K562 (cell line): ENCODE data around the gene LRRC8C. TPM values are rescaled to one million over a fixed set of nuclear protein-coding genes. Genes with fewer than 3 reads are reported as not detected.
A peak's percentile ranks its signal among the peaks of the same experiment; 100 is the strongest.

ENCODE experiments used
- ATAC-seq: fragments of 200-7000 bp; cut with Tn5 transposase; 3 replicates; pipeline ENCODE4 v1.9.1; 2020; ENCODE audit warnings: moderate library complexity
- BruUV-seq: library from RNA; stranded (reverse); fragments of 400-500 nt; replicated peaks from 2 replicates; lab custom pipeline; 2021; lab: Mats Ljungman, UMichigan
- CTCF ChIA-PET: fragments of 300-600 bp; formaldehyde crosslinking; extraction: SDS; loops from one replicate; lab custom pipeline; 2021; ENCODE audit warnings: low intra/inter-chr PET ratio; lab: Yijun Ruan, JAX
- POLR2A ChIA-PET: fragments of 300-600, 350-650 bp; sonication (Branson Sonifier 250); formaldehyde crosslinking; extraction: SDS; loops from one replicate; lab custom pipeline; 2021; ENCODE audit warnings: antibody characterized with exemption, inconsistent platforms; lab: Yijun Ruan, JAX
- DNase-seq, 4 experiments: peaks; one replicate each; pipeline versions ENCODE4 v3.0.0 to v3.0.0-alpha.2; 2011 to 2018; ENCODE audit warnings: low spot score in 3 of 4, mixed read lengths in 3 of 4; ENCODE audit errors: extremely low read depth in 1 of 4
- FAIRE-seq: peaks from 2 replicates; lab custom pipeline; 2011; peaks lifted over from hg19 to GRCh38; lab: Jason Lieb, UNC
- H2AFZ ChIP-seq: 2 replicates; pipeline ENCODE4 v1.6.0; 2011; ENCODE audit warnings: low read depth, low read length, control low read depth, inconsistent platforms
- H3K27ac ChIP-seq: fragments of 200-600 bp; 3 replicates; pipeline ENCODE4 v1.8.0; 2011; ENCODE audit warnings: low read depth, mild to moderate bottlenecking, control low read depth, inconsistent platforms, low read length, moderate library complexity, mixed read lengths; ENCODE audit errors: extremely low read depth
- H3K27me3 ChIP-seq, 2 experiments: fragments of 300-600 bp in 1 of 2; 2 replicates in 1 of 2; 3 replicates in 1 of 2; pipeline versions ENCODE4 v1.6.0 to v1.8.0; 2011; ENCODE audit warnings: inconsistent platforms in 2 of 2, low read length in 2 of 2, mild to moderate bottlenecking in 1 of 2, mixed read lengths in 1 of 2, moderate library complexity in 1 of 2; ENCODE audit not compliant: control insufficient read depth in 2 of 2, insufficient read depth in 2 of 2
- H3K36me3 ChIP-seq: fragments of 300-600 bp; 3 replicates; pipeline ENCODE4 v1.8.0; 2011; ENCODE audit warnings: mild to moderate bottlenecking, low read length, inconsistent platforms; ENCODE audit not compliant: control insufficient read depth, insufficient read depth
- H3K4me1 ChIP-seq, 2 experiments: fragments of 200-600 bp in 1 of 2; replicated peaks in 1 of 2; 2 replicates in 1 of 2; 3 replicates in 1 of 2; pipeline versions ENCODE4 v1.5.1 to v1.8.0; 2011; ENCODE audit warnings: inconsistent platforms in 2 of 2, low read length in 2 of 2, mild to moderate bottlenecking in 1 of 2, mixed read lengths in 1 of 2, moderate library complexity in 1 of 2; ENCODE audit not compliant: control insufficient read depth in 2 of 2, insufficient read depth in 2 of 2
- H3K4me2 ChIP-seq: 2 replicates; pipeline ENCODE4 v1.6.1; 2011; ENCODE audit warnings: low read length, control low read depth, inconsistent platforms, mixed read lengths; ENCODE audit not compliant: insufficient read depth
- H3K4me3 ChIP-seq: fragments of 200-600 bp; sonication (generic), shearing (Covaris generic); 2 replicates; pipeline ENCODE4 v1.5.1; 2016; ENCODE audit warnings: control low read depth, inconsistent platforms
- H3K79me2 ChIP-seq: fragments of 200-600 bp; 3 replicates; pipeline ENCODE4 v1.8.0; 2011; ENCODE audit warnings: low read length, inconsistent platforms; ENCODE audit not compliant: control insufficient read depth, insufficient read depth
- H3K9ac ChIP-seq, 2 experiments: 2 replicates each; pipeline versions ENCODE4 v1.6.0 to v1.6.1; 2011; ENCODE audit warnings: low read depth in 2 of 2, low read length in 2 of 2, control low read depth in 1 of 2, inconsistent platforms in 1 of 2, mild to moderate bottlenecking in 1 of 2, mixed read lengths in 1 of 2; ENCODE audit not compliant: insufficient read depth in 1 of 2
- H3K9me1 ChIP-seq: one replicate; pipeline ENCODE4 v1.6.0; 2011; ENCODE audit warnings: inconsistent platforms, mild to moderate bottlenecking, low read length, moderate library complexity; ENCODE audit not compliant: control insufficient read depth, insufficient read depth
- H3K9me3 ChIP-seq: replicated peaks from 2 replicates; pipeline ENCODE4 v1.5.1; 2011; ENCODE audit warnings: low read depth, low read length, inconsistent platforms; ENCODE audit not compliant: control insufficient read depth, insufficient read depth
- H4K20me1 ChIP-seq: replicated peaks from 2 replicates; pipeline ENCODE4 v1.6.1; 2011; ENCODE audit warnings: low read length, inconsistent platforms, mixed read lengths; ENCODE audit not compliant: control insufficient read depth, insufficient read depth
- CHCHD3 ChIP-seq: fragments of 250-450 bp; sonication (Bioruptor Pico); IDR thresholded peaks from 2 replicates; pipeline ENCODE4 v2.1.2; 2022; ENCODE audit warnings: mild to moderate bottlenecking
- DEAF1 ChIP-seq: fragments of 450-650 bp; formaldehyde crosslinking; IDR thresholded peaks from 2 replicates; pipeline ENCODE4 v1.4.0; 2020; ENCODE audit warnings: mild to moderate bottlenecking, moderate library complexity
- DLX4 ChIP-seq: fragments of 250-450 bp; sonication (Bioruptor Pico); IDR thresholded peaks from 2 replicates; pipeline ENCODE4 v1.6.1; 2021; ENCODE audit warnings: mild to moderate bottlenecking
- HCFC1 ChIP-seq: IDR thresholded peaks from 2 replicates; pipeline ENCODE4 v1.6.1; 2012; ENCODE audit warnings: low read depth, low read length, improper control_type of control experiment
- HIVEP1 ChIP-seq: fragments of 250-450 bp; sonication (Bioruptor Pico); IDR thresholded peaks from 2 replicates; pipeline ENCODE4 v1.4.0; 2020; ENCODE audit warnings: mild to moderate bottlenecking
- KAT7 ChIP-seq: sonication (generic); formaldehyde crosslinking; IDR thresholded peaks from 2 replicates; pipeline ENCODE4 v1.8.0; 2022; ENCODE audit warnings: missing genetic modification reagents, mild to moderate bottlenecking, borderline replicate concordance
- KDM5B ChIP-seq: fragments of 200-600 bp; sonication (generic); IDR thresholded peaks from 2 replicates; pipeline ENCODE4 v1.6.1; 2012; ENCODE audit warnings: low read depth, mild to moderate bottlenecking, moderate library complexity, low read length, control low read depth, inconsistent platforms; ENCODE audit not compliant: insufficient replicate concordance
- POLR2B ChIP-seq: fragments of 450-650 bp; IDR thresholded peaks from 2 replicates; pipeline ENCODE4 v1.6.1; 2018; ENCODE audit warnings: low read depth; ENCODE audit not compliant: partially characterized antibody
- POLR3A ChIP-seq: IDR thresholded peaks from 2 replicates; pipeline ENCODE4 v1.6.1; 2011; ENCODE audit warnings: borderline replicate concordance, mild to moderate bottlenecking, moderate library complexity; ENCODE audit not compliant: insufficient read length, insufficient read depth; ENCODE audit errors: extremely low read depth
- RAD21 ChIP-seq, 2 experiments: fragments of 250-450 bp in 1 of 2; fragments of 450-650 bp in 1 of 2; sonication (Bioruptor Pico) in 1 of 2; formaldehyde crosslinking in 1 of 2; IDR thresholded peaks in 1 of 2; conservative IDR thresholded peaks in 1 of 2; 2 replicates each; pipeline versions ENCODE4 v1.4.0 to v1.8.0; 2020 to 2022; ENCODE audit warnings: mild to moderate bottlenecking in 2 of 2, moderate library complexity in 1 of 2
- RCOR1 ChIP-seq, 2 experiments: IDR thresholded peaks; 2 replicates each; pipeline ENCODE4 v1.6.1; 2012; ENCODE audit warnings: low read depth in 2 of 2, low read length in 2 of 2, borderline replicate concordance in 1 of 2, improper control_type of control experiment in 1 of 2
- SRSF7 ChIP-seq: fragments of 200-400 bp; formaldehyde crosslinking; optimal IDR thresholded peaks from 2 replicates; pipeline ENCODE3; 2017; ENCODE audit warnings: mild to moderate bottlenecking, low read depth, low read length
- TBL1XR1 ChIP-seq, 2 experiments: IDR thresholded peaks; 2 replicates each; pipeline ENCODE4 v1.6.1; 2012; ENCODE audit warnings: improper control_type of control experiment in 2 of 2, low read length in 2 of 2, mild to moderate bottlenecking in 1 of 2
- TEAD4 ChIP-seq, 2 experiments: sonication (generic) in 1 of 2; formaldehyde crosslinking in 1 of 2; IDR thresholded peaks; 2 replicates each; pipeline versions ENCODE4 v1.6.1 to v1.8.0; 2012 to 2022; ENCODE audit warnings: borderline replicate concordance in 1 of 2, inconsistent platforms in 1 of 2, low read length in 1 of 2, mild to moderate bottlenecking in 1 of 2, missing genetic modification reagents in 1 of 2
- ZNF239 ChIP-seq: fragments of 250-450 bp; sonication (Bioruptor Pico); IDR thresholded peaks from 2 replicates; pipeline ENCODE4 v1.4.0; 2020; ENCODE audit warnings: mild to moderate bottlenecking
- ZNF354B ChIP-seq: fragments of 250-450 bp; sonication (Bioruptor Pico); IDR thresholded peaks from 2 replicates; pipeline ENCODE4 v1.4.0; 2020
- ZNF699 ChIP-seq: fragments of 250-450 bp; sonication (Bioruptor Pico); IDR thresholded peaks from 2 replicates; pipeline ENCODE4 v1.8.0; 2021; ENCODE audit warnings: mild to moderate bottlenecking, moderate library complexity; ENCODE audit not compliant: insufficient replicate concordance
- WGBS: fragments of 100-300 bp; shearing (Covaris generic); methylation state at CpG from one replicate; pipeline ENCODE4 v1.1.6; 2016; ENCODE audit warnings: low coverage, mixed read lengths; ENCODE audit not compliant: insufficient coverage; ENCODE audit errors: missing lambda C conversion rate; 5-methylcytosine and 5-hydroxymethylcytosine counted together
- in situ Hi-C: fragments of 300-500 bp; cut with MboI; formaldehyde crosslinking; loops from 4 replicates; pipeline ENCODE4 v1.15.0; 2018; ENCODE audit warnings: inconsistent platforms, mixed read lengths
- intact Hi-C: fragments of 100-400 bp; cut with micrococcal nuclease; formaldehyde crosslinking; loops from 2 replicates; pipeline ENCODE4 v1.14.2; 2022
- polyA plus RNA-seq, 8 experiments: library from polyadenylated mRNA; depleted of rRNA in 4 of 8; stranded (reverse) in 5 of 8; unstranded in 3 of 8; fragments of >200 nt; fragmentation: Nextera tagmentation in 2 of 8; fragmentation: Illumina TruSeq in 1 of 8; extraction: Ambion mirVana in 2 of 8; extraction: Trizol in 1 of 8; gene quantifications; 2 replicates each; pipeline versions ENCODE4 v1.2.1 to v1.2.3, GENCODE V29; 2011 to 2014; ENCODE audit warnings: inconsistent platforms in 1 of 8, missing spikeins in 1 of 8
- total RNA-seq, 7 experiments: library from RNA; depleted of rRNA in 6 of 7; stranded (reverse); fragments of >200 nt in 6 of 7; fragmentation: Illumina TruSeq in 2 of 7; extraction: Trizol in 2 of 7; gene quantifications; 2 replicates each; pipeline versions ENCODE4 v1.2.1 to v1.2.3, GENCODE V29; 2011 to 2021; ENCODE audit warnings: low replicate concordance in 1 of 7
- TF ChIP-seq, protein P1 (sequence below), 3 experiments: IDR thresholded peaks in 2 of 3; conservative IDR thresholded peaks in 1 of 3; 2 replicates each; pipeline ENCODE4 v1.5.1; 2011 to 2012; ENCODE audit warnings: low read length in 3 of 3, mild to moderate bottlenecking in 3 of 3, control low read depth in 2 of 3, improper control_type of control experiment in 1 of 3, inconsistent platforms in 1 of 3, low read depth in 1 of 3, mixed read lengths in 1 of 3, moderate library complexity in 1 of 3; ENCODE audit not compliant: insufficient read depth in 2 of 3

The LRRC8C gene
- total and polyA plus RNA-seq, 9 of the 15 experiments (the other 6 are each of a cell fraction or from before 2014, with no cell fraction given), result 1.00 to 12.5 (median 4.5) TPM

GRCh38 chr1:89622895-89623294 is 10.0 kb upstream of the LRRC8C start:
- CTCF ChIA-PET, result interaction anchor here (1.4 kb wide), 1 partner anchor 140 kb away, joined by 4 read pairs; no protein-coding TSS in a partner anchor
- intact Hi-C loops, result loop anchor here (1.0 kb wide), 1 partner anchor 140 kb away; no protein-coding TSS in a partner anchor
- TF ChIP-seq ZNF354B (CRISPR knock-in tag) (no peak), POLR2B (no peak), CHCHD3 (CRISPR knock-in tag) (no peak), ZNF699 (no peak), ZNF239 (no peak), POLR3A (no peak), TEAD4 (IDR thresholded peaks at IDR 0.05; ENCODE audit: low read length) (0 out of 2 replicates have a peak, but pooled peaks have one; percentile 11), TEAD4 (CRISPR knock-in tag; IDR thresholded peaks at IDR 0.05; ENCODE audit: borderline replicate concordance) (no peak), KAT7 (CRISPR knock-in tag) (no peak), RAD21 (CRISPR knock-in tag; conservative IDR thresholded peaks at IDR 0.05 in 1 of 2, IDR thresholded peaks at IDR 0.05 in 1 of 2) (peak; percentile 56 to 77), SRSF7 (no peak), RCOR1 (IDR thresholded peaks at IDR 0.05; ENCODE audit: borderline replicate concordance in 1 of 2, low read depth in 2 of 2, low read length in 2 of 2) (peak in 1 of 2 experiments; percentile 3; a peak in 1 of 4 replicates), DEAF1 (CRISPR knock-in tag) (0 out of 2 replicates have a peak, but pooled peaks have one; percentile 25), DLX4 (CRISPR knock-in tag) (no peak), HCFC1 (no peak), HIVEP1 (no peak), KDM5B (no peak), TBL1XR1 (IDR thresholded peaks at IDR 0.05; ENCODE audit: low read length in 2 of 2) (no peak)
- TF ChIP-seq, protein P1, sequence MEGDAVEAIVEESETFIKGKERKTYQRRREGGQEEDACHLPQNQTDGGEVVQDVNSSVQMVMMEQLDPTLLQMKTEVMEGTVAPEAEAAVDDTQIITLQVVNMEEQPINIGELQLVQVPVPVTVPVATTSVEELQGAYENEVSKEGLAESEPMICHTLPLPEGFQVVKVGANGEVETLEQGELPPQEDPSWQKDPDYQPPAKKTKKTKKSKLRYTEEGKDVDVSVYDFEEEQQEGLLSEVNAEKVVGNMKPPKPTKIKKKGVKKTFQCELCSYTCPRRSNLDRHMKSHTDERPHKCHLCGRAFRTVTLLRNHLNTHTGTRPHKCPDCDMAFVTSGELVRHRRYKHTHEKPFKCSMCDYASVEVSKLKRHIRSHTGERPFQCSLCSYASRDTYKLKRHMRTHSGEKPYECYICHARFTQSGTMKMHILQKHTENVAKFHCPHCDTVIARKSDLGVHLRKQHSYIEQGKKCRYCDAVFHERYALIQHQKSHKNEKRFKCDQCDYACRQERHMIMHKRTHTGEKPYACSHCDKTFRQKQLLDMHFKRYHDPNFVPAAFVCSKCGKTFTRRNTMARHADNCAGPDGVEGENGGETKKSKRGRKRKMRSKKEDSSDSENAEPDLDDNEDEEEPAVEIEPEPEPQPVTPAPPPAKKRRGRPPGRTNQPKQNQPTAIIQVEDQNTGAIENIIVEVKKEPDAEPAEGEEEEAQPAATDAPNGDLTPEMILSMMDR (IDR thresholded peaks at IDR 0.05 in 2 of 3, conservative IDR thresholded peaks at IDR 0.05 in 1 of 3; ENCODE audit: insufficient read depth in 2 of 3, low read depth in 1 of 3, low read length in 3 of 3), result peak; percentile 15 to 64 (median 23); a peak in 3 of 6 replicates

More at GRCh38 chr1:89622895-89623294, 10.0 kb upstream of the LRRC8C start:
- H3K9me3 ChIP-seq, result no peaks in the 10 kb centered on the region
- POLR2A ChIA-PET, result interaction anchor here (1.7 kb wide), 1 partner anchor 16 kb away, joined by 4 read pairs; no protein-coding TSS in a partner anchor
- ATAC-seq (peak; percentile 82), DNase-seq (peak in 2 of 4 experiments; percentile 29 to 34), FAIRE-seq (peak; percentile 81)
- no peak overlapping the region for H3K27ac ChIP-seq
- H3K9me1 ChIP-seq, result no peaks in the 10 kb centered on the region
- H3K4me2 ChIP-seq, result no peak overlapping the region
- 0 out of 5 replicates have a peak, but pooled peaks cover 0 to 3% of the 10 kb centered on the region in 2 experiments for H3K4me1 ChIP-seq
- H3K9ac ChIP-seq, result no peak overlapping the region
- no peaks in the 10 kb centered on the region for H3K36me3 ChIP-seq
- no peaks in the 10 kb centered on the region for H4K20me1 ChIP-seq
- in situ Hi-C loops, result no loop called here
- no peaks in the 10 kb centered on the region for H3K79me2 ChIP-seq
- no peaks in the 10 kb centered on the region for H3K27me3 ChIP-seq
- no peak overlapping the region for H2AFZ ChIP-seq
- WGBS, result 14% methylated on average over 3 of the region's 3 CpGs
- no peak overlapping the region for H3K4me3 ChIP-seq
- no TSS peak for BruUV-seq
